ENCODE measurements around the gene LRRC45. TPM values are rescaled to one million over a fixed set of nuclear protein-coding genes. Genes with fewer than 3 reads are reported as not detected.

Gene LRRC45
- polyA plus RNA-seq, 1 donor (not counting 4 experiments of a cell fraction or from before 2014, with no cell fraction given): 2.5 TPM

DNA sequence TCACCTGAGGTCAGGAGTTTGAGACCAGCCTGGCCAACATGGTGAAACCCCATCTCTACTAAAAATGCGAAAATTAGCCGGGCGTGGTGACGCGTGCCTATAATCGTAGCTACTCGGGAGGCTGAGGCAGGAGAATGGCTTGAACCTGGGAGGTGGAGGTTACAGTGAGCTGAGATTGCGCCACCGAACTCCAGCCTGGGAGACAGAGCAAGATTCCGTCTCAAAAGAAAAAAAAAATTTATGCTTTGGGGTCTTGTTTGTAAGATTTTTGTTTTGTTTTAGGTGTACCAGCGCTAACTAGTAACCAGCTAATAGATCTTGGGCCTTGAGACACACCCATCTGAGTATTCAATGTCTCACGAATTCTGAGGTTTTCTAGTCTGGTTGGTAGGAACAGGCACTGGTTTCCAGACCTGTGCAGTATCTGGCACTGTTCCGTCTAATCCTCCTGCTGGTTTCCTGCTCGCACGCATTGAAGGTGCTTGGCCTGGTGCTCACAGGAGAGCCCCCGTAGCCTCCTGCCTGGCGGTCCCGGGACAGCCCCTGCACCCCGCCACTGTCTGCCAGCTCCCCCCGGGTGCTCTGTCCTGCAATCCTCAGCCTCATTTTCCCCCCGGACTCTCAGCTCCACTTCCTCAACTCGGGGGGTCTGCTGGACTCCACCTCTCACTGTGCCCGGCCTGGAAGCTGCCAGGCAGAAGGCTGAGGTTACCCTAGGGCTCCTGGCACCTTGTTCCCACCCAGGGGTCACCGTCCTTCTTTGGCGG is 53.1 kb downstream of the LRRC45 start:
- Histone ChIP-seq H3K9ac (ENCODE audit: control insufficient read depth, extremely low read depth, insufficient read depth, low read length) (no peak overlapping the region), H3K27me3 (ENCODE audit: control insufficient read depth, extremely low read depth, insufficient read depth, low read length) (no peaks in the 10 kb centered on the region), H3K27ac (ENCODE audit: control insufficient read depth, insufficient read depth, low read length) (no peak overlapping the region), H3K36me3 (ENCODE audit: control insufficient read depth in 2 of 2, extremely low read depth in 1 of 2, insufficient read depth in 2 of 2, low read length in 2 of 2) (peaks cover 21 to 25% of the 10 kb centered on the region in 2 experiments), H3K4me2 (ENCODE audit: control insufficient read depth, extremely low read depth, insufficient read depth, low read depth, low read length) (no peak overlapping the region), H4K20me1 (ENCODE audit: control insufficient read depth, extremely low read depth, insufficient read depth, low read length) (peaks cover 7% of the 10 kb centered on the region), H2AFZ (ENCODE audit: control insufficient read depth, low read length) (no peak overlapping the region), H3K9me1 (ENCODE audit: control insufficient read depth, extremely low read depth, insufficient read depth, low read length) (no peaks in the 10 kb centered on the region), H3K4me1 (ENCODE audit: control insufficient read depth, extremely low read depth, insufficient read depth, low read length) (no peaks in the 10 kb centered on the region), H3K9me3 (ENCODE audit: control insufficient read depth, low read depth, low read length) (no peaks in the 10 kb centered on the region), H3K79me2 (ENCODE audit: control insufficient read depth, insufficient read depth, low read length) (no peaks in the 10 kb centered on the region), H3K4me3 (ENCODE audit: control insufficient read depth in 2 of 3, extremely low read depth in 1 of 3, insufficient read depth in 2 of 3, low read depth in 1 of 3, low read length in 3 of 3) (no peak overlapping the region)
- TF ChIP-seq, protein P1, sequence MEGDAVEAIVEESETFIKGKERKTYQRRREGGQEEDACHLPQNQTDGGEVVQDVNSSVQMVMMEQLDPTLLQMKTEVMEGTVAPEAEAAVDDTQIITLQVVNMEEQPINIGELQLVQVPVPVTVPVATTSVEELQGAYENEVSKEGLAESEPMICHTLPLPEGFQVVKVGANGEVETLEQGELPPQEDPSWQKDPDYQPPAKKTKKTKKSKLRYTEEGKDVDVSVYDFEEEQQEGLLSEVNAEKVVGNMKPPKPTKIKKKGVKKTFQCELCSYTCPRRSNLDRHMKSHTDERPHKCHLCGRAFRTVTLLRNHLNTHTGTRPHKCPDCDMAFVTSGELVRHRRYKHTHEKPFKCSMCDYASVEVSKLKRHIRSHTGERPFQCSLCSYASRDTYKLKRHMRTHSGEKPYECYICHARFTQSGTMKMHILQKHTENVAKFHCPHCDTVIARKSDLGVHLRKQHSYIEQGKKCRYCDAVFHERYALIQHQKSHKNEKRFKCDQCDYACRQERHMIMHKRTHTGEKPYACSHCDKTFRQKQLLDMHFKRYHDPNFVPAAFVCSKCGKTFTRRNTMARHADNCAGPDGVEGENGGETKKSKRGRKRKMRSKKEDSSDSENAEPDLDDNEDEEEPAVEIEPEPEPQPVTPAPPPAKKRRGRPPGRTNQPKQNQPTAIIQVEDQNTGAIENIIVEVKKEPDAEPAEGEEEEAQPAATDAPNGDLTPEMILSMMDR (optimal IDR thresholded peaks at IDR 0.05 in 1 of 3, IDR thresholded peaks at IDR 0.05 in 1 of 3, conservative IDR thresholded peaks at IDR 0.05 in 1 of 3; ENCODE audit: extremely low read depth in 1 of 3, insufficient read depth in 2 of 3, low read length in 3 of 3): no peak
- no peak for TF ChIP-seq EZH2 (IDR thresholded peaks at IDR 0.05; ENCODE audit: low read length)
- dilution Hi-C loops (cut with MboI; ENCODE audit: extremely low pct_ligation_motif_present, low sequenced_read_pairs): no loop called here
- no peak for DNase-seq (ENCODE audit: low read depth, low spot score)
- no peak for FAIRE-seq

DNA sequence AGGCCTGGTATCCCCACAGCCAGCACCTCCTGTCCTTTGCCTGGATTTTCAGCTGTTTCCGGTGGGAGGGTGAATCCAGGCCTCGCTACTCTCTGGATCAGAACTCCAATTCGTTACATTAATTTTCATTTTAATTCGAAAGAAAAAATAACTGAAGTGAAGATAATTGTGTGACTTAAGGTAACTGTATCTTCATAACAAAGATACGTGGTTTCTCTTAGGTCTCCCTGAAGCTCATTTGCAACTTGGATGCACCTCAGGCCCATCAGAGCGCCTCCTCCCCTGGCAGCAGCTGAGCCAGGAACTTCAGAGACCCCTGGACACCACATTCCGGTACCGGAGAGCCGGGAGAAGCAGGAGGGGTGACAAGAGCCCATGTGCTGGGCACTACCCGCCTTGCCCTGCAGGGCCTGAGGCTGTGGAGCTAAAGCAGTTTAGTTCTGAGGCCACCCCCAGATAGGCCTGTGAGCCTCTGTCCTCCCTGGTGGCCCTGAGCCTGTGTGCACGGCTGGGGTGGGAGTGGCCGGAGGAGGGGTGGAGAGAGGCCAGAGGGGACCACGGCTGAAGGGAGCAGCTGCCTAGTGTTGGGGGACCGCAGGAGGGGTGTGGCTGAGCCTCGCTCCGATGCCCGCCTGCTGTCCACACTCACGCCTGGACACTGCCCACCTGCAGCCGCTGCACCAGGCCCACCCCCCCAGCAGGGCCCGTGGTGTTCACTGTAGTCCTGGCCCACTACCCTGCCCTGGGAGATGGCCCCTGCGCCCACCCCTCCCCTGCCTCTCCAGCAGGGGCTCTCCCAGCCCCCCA is 53.9 kb downstream of the LRRC45 start:
- dilution Hi-C loops (cut with MboI; ENCODE audit: extremely low pct_ligation_motif_present, low sequenced_read_pairs): no loop called here
- no peaks in the 10 kb centered on the region for H3K27me3 ChIP-seq (ENCODE audit: control insufficient read depth, extremely low read depth, insufficient read depth, low read length)
- no peaks in the 10 kb centered on the region for H3K4me1 ChIP-seq (ENCODE audit: control insufficient read depth, extremely low read depth, insufficient read depth, low read length)
- H3K79me2 ChIP-seq (ENCODE audit: control insufficient read depth, insufficient read depth, low read length): no peaks in the 10 kb centered on the region
- no peak for TF ChIP-seq EZH2 (IDR thresholded peaks at IDR 0.05; ENCODE audit: low read length)
- TF ChIP-seq, protein P1 (optimal IDR thresholded peaks at IDR 0.05 in 1 of 3, IDR thresholded peaks at IDR 0.05 in 1 of 3, conservative IDR thresholded peaks at IDR 0.05 in 1 of 3; ENCODE audit: extremely low read depth in 1 of 3, insufficient read depth in 2 of 3, low read length in 3 of 3): no peak
- no peak for DNase-seq (ENCODE audit: low read depth, low spot score)
- H3K9me1 ChIP-seq (ENCODE audit: control insufficient read depth, extremely low read depth, insufficient read depth, low read length): no peaks in the 10 kb centered on the region
- no peak overlapping the region for H2AFZ ChIP-seq (ENCODE audit: control insufficient read depth, low read length)
- H3K4me2 ChIP-seq (ENCODE audit: control insufficient read depth, extremely low read depth, insufficient read depth, low read depth, low read length): no peak overlapping the region
- H3K9ac ChIP-seq (ENCODE audit: control insufficient read depth, extremely low read depth, insufficient read depth, low read length): no peak overlapping the region
- peaks cover 24 to 30% of the 10 kb centered on the region in 2 experiments for H3K36me3 ChIP-seq (ENCODE audit: control insufficient read depth in 2 of 2, extremely low read depth in 1 of 2, insufficient read depth in 2 of 2, low read length in 2 of 2)
- H3K9me3 ChIP-seq (ENCODE audit: control insufficient read depth, low read depth, low read length): no peaks in the 10 kb centered on the region
- peaks cover 10% of the 10 kb centered on the region for H4K20me1 ChIP-seq (ENCODE audit: control insufficient read depth, extremely low read depth, insufficient read depth, low read length)
- no peak overlapping the region for H3K27ac ChIP-seq (ENCODE audit: control insufficient read depth, insufficient read depth, low read length)
- H3K4me3 ChIP-seq (ENCODE audit: control insufficient read depth in 2 of 3, extremely low read depth in 1 of 3, insufficient read depth in 2 of 3, low read depth in 1 of 3, low read length in 3 of 3): no peak overlapping the region
- FAIRE-seq: no peak
